ENCODE data around the gene RBKS.

GRCh38 chr2:27903018-27903417 lies 12.8 kb upstream of the RBKS start:
- no peak for TF ChIP-seq CTCF (IDR thresholded peaks at IDR 0.05 in 8 of 11, conservative IDR thresholded peaks at IDR 0.05 in 3 of 11)
- TF ChIP-seq POLR2A (IDR thresholded peaks at IDR 0.05), result no peak
- no peak for TF ChIP-seq POLR2AphosphoS5 (IDR thresholded peaks at IDR 0.05)

All from spleen (tissue), 7 donors.